Erythroblast (primary cell): ENCODE data around the gene FAM13C.

Experiments
- GATA1 ChIP-seq: IDR thresholded peaks from 2 replicates; pipeline ENCODE4 v1.6.1; 2011; ENCODE audit warnings: low read depth, mild to moderate bottlenecking, control low read depth, low read length, moderate library complexity
- POLR2A ChIP-seq: IDR thresholded peaks from 2 replicates; pipeline ENCODE4 v1.6.1; 2011; ENCODE audit warnings: mild to moderate bottlenecking, low read length

DNA sequence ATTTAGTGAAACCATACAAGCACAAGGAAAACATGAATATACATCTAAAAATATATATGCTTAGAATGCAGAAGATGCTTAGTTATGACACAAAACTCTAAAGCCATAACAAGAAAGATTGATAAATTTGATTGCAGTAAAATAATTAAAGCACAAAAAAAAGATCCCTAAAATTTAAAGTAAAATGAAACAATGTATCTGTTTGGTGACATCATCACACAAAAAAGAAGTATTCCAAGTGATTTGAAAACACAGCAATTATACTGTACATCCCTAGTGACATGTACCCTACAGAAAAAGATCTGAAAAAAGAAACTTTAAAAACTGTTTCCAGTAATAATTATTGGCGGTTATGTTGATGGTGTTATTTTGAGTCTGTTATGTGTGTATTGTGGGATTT, 148.2 kb downstream of the FAM13C start:
- TF ChIP-seq POLR2A = no peak
- no peak for TF ChIP-seq GATA1
